GM18907 (cell line): Measurements from ENCODE around the gene TOM1L2.

Experiments used
- ATAC-seq: cut with Tn5 transposase; IDR thresholded peaks from one replicate; pipeline ENCODE4 v1.9.1; 2021; ENCODE audit warnings: mild to moderate bottlenecking, moderate library complexity; ENCODE audit not compliant: unreplicated experiment

Gene TOM1L2

DNA sequence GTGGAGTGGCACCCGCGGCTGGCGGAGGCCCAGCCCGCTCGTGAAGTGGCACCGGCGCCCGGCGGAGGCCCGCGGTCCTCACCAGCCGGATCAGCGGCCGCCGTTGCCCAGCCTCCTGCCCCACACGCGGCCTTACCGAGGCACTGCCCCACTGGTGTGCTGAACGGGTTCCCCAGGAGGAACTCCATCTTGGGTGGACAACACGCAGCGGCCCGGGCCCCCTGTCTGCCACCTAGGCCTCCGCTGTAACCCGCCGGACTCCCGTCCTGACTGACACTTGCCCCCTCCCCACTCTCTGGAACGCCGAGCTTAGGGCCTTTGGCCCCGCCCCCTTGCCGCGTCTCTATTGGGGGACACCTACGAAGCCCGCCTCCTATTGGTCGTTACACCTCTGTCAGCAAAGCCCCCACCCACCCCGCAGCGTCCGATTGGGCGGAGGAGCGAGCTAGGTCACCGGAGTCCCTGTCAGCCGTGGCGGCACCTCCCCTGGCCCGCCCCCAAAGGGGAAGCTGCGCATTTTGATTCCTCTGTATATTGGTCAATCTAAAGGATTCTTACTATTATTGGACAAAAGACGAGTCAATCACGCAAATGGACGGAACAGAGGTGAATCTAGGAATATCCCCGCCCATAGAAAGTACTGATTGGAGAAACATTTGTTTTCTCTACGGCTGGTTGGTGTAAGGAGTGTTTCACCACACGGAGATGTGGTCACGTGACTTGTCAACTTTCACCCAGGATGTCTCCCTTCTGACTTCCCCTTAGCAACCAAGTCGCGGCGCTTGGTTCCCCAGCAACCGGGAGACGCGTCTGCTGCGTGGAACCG, at the start of gene TOM1L2, which contains the start of gene DRC3:
TSS of gene TOM1L2 (minus strand) at position 275 of the 826 bp plus-strand sequence. CDS start at position 188, 87 bp downstream.
TSS of gene DRC3 (plus strand) at position 737 of the 826 bp plus-strand sequence. CDS start 4,737 bp downstream, outside the sequence.
- peak; percentile 93 for ATAC-seq

DNA sequence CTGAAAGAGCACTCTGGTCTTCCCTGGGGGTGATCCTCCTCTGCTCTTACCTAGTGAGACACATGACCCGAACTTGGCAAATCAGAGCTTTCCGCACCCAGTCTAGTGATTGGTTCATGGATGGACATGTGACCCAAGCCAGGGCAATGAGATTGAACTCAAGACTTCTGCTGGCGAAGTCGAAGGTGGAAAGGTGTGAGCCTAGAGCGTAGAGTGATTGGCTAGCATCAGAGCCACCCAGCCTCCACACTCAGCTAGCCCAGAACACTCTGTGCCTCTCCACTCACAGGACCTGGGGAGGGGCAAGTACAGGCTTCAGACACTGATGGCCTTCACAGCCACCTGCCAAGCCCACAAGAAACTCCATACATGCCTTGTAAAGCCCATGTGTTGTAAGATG, 49.2 kb upstream of the TOM1L2 start:
- no peak for ATAC-seq

DNA sequence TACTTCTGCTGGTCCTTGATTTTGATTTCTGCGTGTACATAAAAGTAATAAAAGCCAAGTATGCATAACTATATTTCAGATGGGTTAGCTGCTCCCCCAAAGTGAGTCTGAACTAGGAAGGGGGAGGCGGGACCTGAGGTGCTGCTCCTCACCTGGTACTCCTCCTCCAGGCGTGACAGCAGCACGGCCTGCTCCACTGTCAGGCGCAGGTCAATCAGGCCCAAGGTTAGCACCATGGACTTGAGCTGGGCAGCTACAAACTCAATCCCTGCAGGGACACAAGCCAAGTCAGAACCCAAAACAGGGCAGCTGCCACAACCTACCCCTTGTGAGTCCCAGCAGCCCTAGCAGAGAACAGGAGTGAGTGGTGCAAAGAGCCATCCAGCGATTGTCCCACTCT, 48.8 kb upstream of the TOM1L2 start:
- no peak for ATAC-seq

DNA sequence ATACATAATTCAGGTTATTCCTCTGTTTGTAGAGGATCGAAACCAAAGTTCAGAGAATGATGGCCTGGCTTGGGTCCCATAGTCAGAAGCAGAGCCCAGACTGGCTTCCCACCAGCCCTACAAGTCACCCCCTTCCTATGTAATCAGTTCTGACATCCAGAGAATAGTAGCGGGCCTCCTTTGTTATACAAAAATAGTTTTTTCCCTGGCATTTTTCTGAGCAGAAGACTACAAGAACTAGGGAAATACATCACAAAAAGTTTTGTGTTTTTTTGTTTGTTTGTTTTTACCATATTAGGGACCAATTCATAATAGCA, 47.6 kb upstream of the TOM1L2 start:
- no peak for ATAC-seq

DNA sequence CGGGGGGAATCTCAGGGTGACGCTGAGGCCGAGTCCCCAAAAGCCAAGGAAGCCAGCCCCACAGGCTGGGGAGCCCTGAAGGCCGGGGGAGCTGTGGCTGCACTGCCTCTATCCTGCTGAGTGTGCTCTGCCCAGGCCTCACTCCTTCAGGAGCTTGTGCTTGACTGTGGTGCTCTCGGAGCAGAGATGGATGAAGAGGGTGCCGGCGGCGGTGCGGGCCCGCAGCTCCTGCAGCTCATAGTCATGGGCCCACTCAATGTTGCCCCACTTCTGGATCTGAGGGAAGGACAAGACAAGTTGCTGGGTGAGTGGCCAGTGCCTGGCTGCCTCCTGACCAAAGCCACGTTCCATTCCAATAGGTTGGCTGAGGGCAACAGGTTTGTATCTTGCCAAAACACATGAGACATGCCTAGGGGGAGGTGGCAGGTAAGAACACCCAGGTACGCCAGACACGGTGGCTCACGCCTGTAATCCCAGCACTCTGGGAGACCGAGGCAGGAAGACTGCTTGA, 46.3 kb upstream of the TOM1L2 start:
- no peak for ATAC-seq

DNA sequence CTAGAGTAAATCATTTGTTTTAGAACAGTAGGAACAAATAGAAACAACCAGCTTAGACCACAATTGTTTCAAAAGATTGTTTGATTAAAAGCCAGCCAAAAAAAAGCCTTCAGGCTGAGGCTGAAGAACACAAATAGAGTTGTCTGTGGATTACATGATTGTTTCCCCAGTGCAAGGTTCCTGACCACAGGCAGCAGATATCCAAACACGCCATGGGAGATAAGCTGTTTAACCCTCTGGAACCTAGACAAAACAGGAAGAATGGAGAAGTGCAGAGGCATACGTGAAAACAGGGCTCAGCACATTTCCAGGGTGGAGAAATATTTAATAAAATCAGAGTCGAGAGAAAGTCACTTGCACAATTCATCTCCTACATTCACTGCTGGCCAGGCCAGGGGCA, 45.8 kb upstream of the TOM1L2 start:
- no peak for ATAC-seq

DNA sequence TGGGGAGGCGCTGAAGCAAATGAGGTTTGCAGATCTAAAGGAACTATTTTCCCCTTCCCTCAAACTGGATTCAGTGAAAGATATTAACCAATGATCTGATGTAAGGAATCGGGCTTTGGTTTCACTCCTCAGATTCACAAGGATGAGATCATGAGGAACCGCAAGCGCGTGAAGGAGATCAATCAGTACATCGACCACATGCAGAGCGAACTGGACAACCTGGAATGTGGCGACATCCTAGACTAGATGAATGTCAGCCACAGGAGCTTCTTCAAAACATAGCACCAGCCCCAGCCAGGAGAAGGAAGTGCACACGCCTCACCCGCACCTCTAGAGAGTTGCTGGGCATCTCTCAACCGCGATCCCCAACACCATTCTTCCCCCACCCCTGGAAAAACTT, 44.2 kb upstream of the TOM1L2 start:
- ATAC-seq = no peak

DNA sequence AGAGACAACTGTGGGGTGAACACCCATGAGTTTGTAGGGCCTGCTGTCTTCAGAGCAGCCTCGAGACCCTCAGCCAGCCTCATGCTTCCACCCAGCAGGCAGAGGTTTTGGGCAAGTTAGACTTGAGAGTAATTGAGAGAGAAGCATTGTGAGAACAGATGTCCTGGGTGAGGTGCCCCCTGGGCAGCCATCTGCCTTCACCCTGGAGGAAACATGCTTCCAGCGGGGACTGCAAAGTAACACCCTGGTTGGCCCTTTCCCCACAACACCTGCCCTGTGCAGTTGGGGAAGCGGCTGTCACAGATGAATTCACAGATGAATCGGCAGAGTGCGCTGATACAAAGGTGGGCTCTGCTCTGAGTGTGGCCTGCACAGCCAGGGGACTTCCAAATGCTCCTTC, 43.4 kb upstream of the TOM1L2 start:
- ATAC-seq = no peak

DNA sequence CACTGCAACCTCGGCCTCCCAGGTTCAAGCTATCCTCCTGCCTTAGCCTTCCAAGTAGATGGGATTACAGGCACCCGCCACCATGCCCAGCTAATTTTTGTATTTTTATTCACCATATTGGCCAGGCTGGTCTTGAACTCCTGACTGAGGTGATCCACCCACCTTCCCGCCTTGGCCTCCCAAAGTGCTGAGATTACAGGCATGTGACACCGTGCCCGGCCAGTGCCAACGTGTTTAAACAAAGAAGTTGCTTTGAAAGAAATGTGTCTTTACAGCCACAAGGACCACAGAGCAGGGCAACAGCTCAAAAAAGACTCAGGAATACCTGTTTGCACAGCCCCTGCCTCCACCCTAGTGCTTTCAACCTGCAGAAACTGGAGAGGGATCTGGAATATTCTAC, 41.8 kb upstream of the TOM1L2 start:
- no peak for ATAC-seq

DNA sequence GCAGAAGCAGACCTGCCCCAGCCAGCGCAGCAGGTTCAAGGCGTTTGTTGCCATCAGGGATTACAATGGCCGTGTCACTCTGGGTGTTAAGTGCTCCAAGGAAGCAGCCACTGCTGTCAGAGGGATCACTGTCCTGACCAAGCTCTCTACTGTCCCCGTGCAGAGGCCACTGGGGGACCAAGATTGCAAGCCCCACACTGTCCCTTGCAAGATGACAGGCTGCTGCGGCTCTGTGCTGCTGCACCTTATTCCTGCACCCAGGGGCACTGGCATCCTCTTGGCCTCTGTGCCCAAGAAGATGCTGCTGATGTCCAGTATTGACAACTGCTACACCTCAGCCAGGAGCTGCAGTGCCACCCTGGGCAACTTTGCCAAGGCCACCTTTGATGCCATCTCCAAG, 39.1 kb upstream of the TOM1L2 start:
- ATAC-seq = no peak

DNA sequence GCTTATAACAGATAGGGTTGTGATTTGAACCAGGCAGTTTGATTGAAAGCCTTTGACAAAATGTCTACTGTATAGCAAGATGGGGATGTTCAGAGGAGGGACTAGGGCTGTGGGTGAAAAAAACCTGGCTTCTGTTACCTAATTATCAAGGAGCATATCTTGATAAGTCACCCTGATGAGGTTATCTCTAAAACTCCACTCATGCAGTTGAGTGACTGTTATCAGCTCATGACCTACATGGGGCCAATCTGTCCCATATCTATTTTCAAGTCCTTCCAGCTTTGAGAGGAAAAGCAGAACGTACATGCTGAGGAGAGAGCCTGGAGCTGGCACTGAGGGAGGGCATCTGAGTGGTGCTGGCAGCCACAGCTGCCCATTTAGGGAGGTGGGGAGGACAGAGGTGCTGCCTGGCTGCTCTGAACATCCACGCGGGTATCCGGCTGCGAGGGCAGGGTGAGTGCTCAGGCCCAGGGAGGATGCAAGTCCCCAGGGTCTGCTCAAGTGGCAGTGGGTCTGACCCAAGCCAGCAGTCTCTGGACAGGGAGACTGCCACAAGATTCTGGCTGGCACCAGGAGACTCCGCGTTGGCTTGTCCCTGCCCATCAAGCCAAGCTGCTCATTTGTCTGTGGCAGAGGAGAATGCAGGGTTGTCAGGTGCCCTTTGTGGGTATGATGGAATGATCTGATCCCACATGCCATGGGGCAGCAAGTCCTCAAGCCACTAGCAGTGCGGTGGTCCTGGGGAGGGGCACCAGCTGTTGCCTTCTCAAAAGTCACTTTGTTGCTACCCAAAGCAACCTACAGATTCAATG, 37.6 kb upstream of the TOM1L2 start:
- ATAC-seq = no peak

DNA sequence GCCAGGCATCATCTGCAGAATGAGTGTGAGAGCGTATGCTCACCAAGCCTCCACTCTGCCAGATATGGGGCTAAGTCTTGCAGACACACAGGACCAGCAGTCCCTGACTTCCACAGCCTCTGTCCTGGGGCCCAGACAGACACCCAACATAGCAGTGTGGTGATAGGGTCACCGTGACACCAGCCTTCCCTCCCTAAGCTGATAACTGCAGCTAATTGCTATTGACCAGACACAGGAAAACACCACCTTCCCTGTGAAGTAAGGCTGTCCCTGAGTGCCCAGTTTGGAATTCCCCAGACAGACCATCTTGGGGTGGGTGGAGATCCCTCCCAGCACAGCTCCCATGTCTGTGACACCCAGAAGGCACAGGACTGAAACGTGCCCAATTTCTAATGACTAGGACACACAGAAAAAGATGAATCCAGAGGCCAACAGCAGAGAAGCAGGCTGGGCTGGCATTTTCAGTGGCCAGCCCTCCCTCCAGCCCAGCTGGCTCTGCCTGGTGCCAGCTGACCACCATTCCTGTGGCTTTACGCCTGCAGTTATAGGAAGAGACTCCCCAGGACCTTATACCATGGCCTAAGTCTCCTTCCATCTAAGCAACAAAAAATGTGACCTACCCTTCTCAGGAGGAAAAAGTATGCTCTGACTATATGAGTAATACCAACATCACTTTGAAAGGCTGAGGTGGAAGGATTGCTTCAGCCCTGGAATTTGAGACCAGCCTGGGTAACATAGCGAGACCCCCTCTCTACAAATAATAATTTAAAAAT, 36.5 kb upstream of the TOM1L2 start:
- ATAC-seq = no peak

DNA sequence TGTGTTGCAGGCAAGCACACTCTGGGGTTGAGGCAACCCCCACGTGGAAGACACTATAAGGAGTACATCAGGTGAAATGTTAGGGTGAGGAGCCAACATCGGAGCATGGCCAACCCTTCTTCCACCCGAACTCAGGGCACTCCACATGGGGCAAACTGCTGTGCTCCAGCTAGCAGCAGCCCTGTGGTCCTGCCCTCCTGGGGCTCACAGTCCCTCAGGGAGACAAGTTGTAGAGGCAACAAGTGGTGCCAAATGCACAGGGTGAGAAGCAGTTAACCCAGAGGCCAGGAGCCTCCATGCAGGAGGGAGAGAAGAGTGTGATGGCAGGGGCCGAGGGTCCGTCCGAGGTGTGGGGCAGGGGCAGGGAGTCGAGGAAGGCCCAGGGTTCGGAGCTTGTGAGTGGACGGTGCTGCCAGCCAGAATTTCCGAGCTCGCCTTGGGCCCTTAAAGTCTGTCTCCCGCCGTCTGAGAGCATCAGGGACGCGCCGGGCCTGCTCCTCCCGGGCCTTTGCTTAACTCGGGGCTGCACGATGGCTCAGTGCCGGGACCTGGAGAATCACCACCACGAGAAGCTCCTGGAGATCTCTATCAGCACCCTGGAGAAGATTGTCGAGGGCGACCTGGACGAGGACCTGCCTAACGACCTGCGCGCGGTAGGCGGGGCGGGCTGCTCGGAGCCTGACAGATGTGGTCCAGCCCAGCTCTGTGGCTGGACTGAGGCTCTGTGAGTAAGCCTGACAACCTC, 34.5 kb upstream of the TOM1L2 start:
- no peak for ATAC-seq

DNA sequence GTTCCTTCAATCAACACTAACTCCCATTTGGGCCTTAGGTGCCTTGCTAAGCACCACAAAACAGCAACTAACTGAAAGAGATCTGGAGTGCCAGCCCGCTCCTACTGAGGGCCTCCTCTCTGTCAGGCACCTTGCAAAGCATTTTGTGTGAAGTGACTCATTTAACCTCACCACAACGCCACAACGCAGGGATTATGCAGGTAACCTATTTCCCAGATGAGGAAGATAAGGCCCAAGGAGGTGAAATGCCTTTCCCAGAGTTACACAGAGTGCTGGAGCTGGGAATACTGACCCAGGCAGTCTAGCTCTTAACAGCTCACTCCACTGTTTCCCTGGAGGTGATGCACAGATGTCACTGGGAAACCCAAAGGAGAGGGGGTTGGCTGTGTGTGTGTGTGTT, 33.3 kb upstream of the TOM1L2 start:
- ATAC-seq = no peak

DNA sequence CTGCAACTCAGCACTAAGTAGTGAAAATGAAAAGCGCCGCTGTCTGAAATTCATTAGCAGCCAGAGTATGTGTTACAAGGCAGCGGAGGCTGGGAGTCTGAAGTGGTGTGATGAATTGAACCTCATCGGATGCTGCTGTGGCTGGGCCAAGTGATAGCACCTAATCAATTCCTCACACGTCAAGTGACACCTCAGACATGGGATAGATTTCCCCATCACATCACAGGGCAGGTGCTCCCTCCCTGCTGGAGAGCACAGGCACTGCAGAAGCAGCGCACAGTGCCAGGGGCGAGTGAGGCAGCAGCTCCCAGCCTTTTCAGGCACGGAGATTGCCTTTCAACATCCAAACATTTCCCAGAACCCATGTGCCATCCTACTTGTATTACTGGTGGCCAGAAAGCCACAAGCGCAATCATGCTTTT, 32.7 kb upstream of the TOM1L2 start:
- no peak for ATAC-seq

DNA sequence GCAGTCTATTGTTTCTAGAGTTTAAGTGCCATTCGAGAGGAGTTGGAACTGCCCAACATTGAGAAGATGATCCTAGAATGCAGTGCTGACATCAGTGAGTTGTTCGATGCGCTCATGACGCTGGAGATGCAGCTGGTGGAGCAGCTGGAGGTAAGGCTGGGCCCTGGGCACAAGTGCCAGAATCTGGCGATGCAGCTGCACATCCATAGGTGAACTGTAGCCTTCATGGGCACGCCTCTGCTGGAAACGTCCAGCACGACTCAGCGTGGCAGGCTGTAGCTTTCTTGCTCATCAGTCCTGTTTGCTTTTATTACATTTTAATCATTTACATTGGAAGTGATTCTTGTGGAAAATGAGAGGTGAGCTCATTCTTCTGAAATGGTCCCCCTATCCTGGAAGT, 32.1 kb upstream of the TOM1L2 start:
- ATAC-seq = no peak

DNA sequence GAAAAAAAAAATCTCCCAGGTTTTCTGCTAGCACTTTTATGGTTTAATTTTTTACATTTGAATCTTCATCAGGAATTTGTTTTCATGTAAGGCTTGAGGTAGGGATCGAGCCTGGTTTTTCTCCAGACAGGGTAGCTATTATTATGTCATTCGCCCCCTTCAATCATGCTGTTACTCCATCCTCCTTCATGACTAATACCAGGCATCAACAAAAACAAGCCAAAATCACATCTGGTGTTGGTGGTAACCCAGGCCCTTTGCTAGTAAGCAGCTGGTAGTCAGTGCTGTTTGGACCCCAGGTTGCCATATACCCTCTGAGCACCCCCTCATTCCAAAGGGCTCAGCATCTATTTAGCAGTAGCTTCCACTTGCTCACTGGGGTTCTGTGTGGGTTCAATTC, 30.0 kb upstream of the TOM1L2 start:
- ATAC-seq = no peak

DNA sequence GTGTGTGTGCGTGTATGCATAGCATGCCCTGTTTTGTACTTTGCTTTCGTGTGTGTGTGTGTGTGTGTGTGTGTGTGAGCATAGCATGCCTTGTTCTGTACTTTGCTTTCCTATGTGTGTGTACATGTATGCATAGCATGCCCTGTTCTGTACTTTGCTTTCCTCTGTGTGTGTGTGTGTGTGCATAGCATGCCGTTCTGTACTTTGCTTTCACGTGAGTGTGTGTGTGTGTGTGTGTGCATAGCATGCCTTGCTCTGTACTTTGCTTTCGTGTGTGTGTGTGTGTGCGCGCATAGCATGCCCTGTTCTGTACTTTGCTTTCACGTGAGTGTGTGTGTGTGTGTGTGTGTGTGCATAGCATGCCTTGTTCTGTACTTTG, 27.8 kb upstream of the TOM1L2 start:
- no peak for ATAC-seq

DNA sequence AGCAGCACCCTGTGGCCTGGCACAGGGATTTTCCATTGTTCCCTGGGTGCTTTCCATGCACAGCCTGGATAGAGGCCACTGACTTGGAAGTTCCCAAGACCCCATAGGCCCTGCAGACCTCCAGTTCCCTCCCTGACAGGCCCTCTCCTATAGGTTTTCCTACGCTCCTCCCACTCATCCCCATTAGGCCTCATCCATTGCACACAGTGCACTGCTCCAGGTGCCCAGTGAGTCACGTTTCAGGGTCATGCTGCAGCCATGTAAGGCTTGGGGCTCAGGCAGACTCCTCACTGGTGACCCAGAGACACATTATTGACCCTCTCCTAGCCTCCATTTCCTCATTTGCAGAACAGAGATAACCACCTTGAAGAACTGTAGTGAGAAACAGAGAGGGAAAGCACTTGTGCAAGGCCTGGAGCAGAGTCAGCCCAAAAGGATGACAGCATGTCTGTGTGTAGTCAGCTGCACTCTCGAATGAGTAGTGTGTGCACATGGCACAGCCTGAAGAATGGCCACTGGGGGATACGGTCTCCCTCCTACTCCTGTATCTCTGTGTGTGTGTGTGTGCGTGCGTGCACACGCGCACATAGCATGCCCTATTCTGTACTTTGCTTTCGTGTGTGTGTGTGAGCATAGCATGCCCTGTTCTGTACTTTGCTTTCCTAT, 27.3 kb upstream of the TOM1L2 start:
- ATAC-seq = no peak

DNA sequence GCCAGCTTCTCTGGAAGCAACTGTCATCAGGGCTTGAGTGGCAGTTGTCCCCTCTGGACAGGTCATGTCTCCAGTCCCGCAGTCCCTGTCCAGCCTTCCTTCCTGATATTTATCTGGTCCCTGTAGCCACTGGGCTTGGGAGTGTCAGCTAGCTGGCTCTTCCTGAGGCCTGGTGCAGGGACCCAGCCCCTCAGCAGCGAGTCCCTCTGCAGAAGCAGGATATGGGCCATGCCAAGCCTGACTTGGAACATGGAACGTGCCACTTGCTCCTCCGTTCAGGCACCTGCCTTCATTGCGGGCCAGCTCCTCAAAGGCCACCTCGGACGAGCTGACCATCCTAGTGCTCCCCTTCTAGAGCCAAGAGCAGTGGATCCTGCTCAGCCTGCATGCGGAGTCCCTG, 26.7 kb upstream of the TOM1L2 start:
- ATAC-seq = no peak
